Activated naive CD8-positive, alpha-beta T cell treated with anti-CD3 and anti-CD28 coated beads for 36 hours (primary cell): ENCODE data around the gene GLI1. TPM values are rescaled to one million over a fixed set of nuclear protein-coding genes. Genes with fewer than 3 reads are reported as not detected.
A peak's percentile ranks its signal among the peaks of the same experiment; 100 is the strongest.

Experiments
- DNase-seq: peaks from one replicate; pipeline ENCODE4 v3.0.0; 2021
- H3K27ac Mint-ChIP-seq: one replicate; pipeline ENCODE4 v1.8.0; 2022; ENCODE audit warnings: mild to moderate bottlenecking, moderate library complexity, mixed read lengths
- H3K27me3 Mint-ChIP-seq: one replicate; pipeline ENCODE4 v1.8.0; 2022; ENCODE audit warnings: mild to moderate bottlenecking, mixed read lengths
- H3K36me3 Mint-ChIP-seq: one replicate; pipeline ENCODE4 v1.8.0; 2021; ENCODE audit warnings: mild to moderate bottlenecking, mixed read lengths
- H3K4me1 Mint-ChIP-seq: one replicate; pipeline ENCODE4 v1.8.0; 2021; ENCODE audit warnings: mixed read lengths
- H3K4me3 Mint-ChIP-seq: one replicate; pipeline ENCODE4 v1.8.0; 2022; ENCODE audit warnings: mild to moderate bottlenecking, moderate library complexity, mixed read lengths
- H3K9me3 Mint-ChIP-seq: one replicate; pipeline ENCODE4 v1.8.0; 2022; ENCODE audit warnings: mixed read lengths
- total RNA-seq, 2 experiments: library from RNA; stranded (reverse); gene quantifications; one replicate each; pipeline ENCODE4 v1.2.3, GENCODE V29; 2021

Gene GLI1
- total RNA-seq, 2 experiments from 2014 or later = 0.56 to 0.62 TPM

- no peaks in the 10 kb centered on the region for H3K9me3 Mint-ChIP-seq
- peaks cover 47% of the 10 kb centered on the region for H3K4me1 Mint-ChIP-seq
- peak overlapping the region; percentile 43 for H3K27ac Mint-ChIP-seq
- no peaks in the 10 kb centered on the region for H3K27me3 Mint-ChIP-seq
- H3K4me3 Mint-ChIP-seq = peak overlapping the region; percentile 63
- peaks cover 63% of the 10 kb centered on the region for H3K36me3 Mint-ChIP-seq
- no peak for DNase-seq
Observed at GRCh38 chr12:57473886-57474285, 14.3 kb downstream of the GLI1 start.

- no peak for DNase-seq
- H3K27ac Mint-ChIP-seq = peak overlapping the region; percentile 43
- peak overlapping the region; percentile 63 for H3K4me3 Mint-ChIP-seq
- H3K9me3 Mint-ChIP-seq = no peaks in the 10 kb centered on the region
- peaks cover 60% of the 10 kb centered on the region for H3K36me3 Mint-ChIP-seq
- H3K27me3 Mint-ChIP-seq = no peaks in the 10 kb centered on the region
- peaks cover 47% of the 10 kb centered on the region for H3K4me1 Mint-ChIP-seq
Observed at GRCh38 chr12:57474430-57474829, 14.8 kb downstream of the GLI1 start.

GRCh38 chr12:57474862-57475261 lies 15.3 kb downstream of the GLI1 start:
- H3K4me3 Mint-ChIP-seq = peak overlapping the region; percentile 63
- H3K36me3 Mint-ChIP-seq = peaks cover 58% of the 10 kb centered on the region
- peak overlapping the region; percentile 43 for H3K27ac Mint-ChIP-seq
- no peak for DNase-seq
- no peaks in the 10 kb centered on the region for H3K9me3 Mint-ChIP-seq
- peaks cover 52% of the 10 kb centered on the region for H3K4me1 Mint-ChIP-seq
- no peaks in the 10 kb centered on the region for H3K27me3 Mint-ChIP-seq

GRCh38 chr12:57475271-57476161 lies 15.9 kb downstream of the GLI1 start:
- no peak for DNase-seq
- peaks cover 58% of the 10 kb centered on the region for H3K4me1 Mint-ChIP-seq
- H3K4me3 Mint-ChIP-seq = peak overlapping the region; percentile 90
- H3K27ac Mint-ChIP-seq = peak overlapping the region; percentile 100
- no peaks in the 10 kb centered on the region for H3K9me3 Mint-ChIP-seq
- peaks cover 58% of the 10 kb centered on the region for H3K36me3 Mint-ChIP-seq
- H3K27me3 Mint-ChIP-seq = no peaks in the 10 kb centered on the region

GRCh38 chr12:57476162-57476992 lies 16.8 kb downstream of the GLI1 start:
- H3K9me3 Mint-ChIP-seq = peaks cover 2% of the 10 kb centered on the region
- peak; percentile 87 for DNase-seq
- no peaks in the 10 kb centered on the region for H3K27me3 Mint-ChIP-seq
- peaks cover 63% of the 10 kb centered on the region for H3K36me3 Mint-ChIP-seq
- peak overlapping the region; percentile 90 for H3K4me3 Mint-ChIP-seq
- peak overlapping the region; percentile 100 for H3K27ac Mint-ChIP-seq
- H3K4me1 Mint-ChIP-seq = peaks cover 63% of the 10 kb centered on the region

GRCh38 chr12:57476993-57477709 lies 17.6 kb downstream of the GLI1 start:
- H3K9me3 Mint-ChIP-seq = peaks cover 2% of the 10 kb centered on the region
- no peak for DNase-seq
- no peaks in the 10 kb centered on the region for H3K27me3 Mint-ChIP-seq
- peak overlapping the region; percentile 100 for H3K27ac Mint-ChIP-seq
- peaks cover 64% of the 10 kb centered on the region for H3K4me1 Mint-ChIP-seq
- H3K4me3 Mint-ChIP-seq = peak overlapping the region; percentile 90
- H3K36me3 Mint-ChIP-seq = peaks cover 59% of the 10 kb centered on the region

- H3K36me3 Mint-ChIP-seq = peaks cover 51% of the 10 kb centered on the region
- no peaks in the 10 kb centered on the region for H3K27me3 Mint-ChIP-seq
- DNase-seq = peak; percentile 54
- peaks cover 2% of the 10 kb centered on the region for H3K9me3 Mint-ChIP-seq
- peaks cover 60% of the 10 kb centered on the region for H3K4me1 Mint-ChIP-seq
- peak overlapping the region; percentile 100 for H3K27ac Mint-ChIP-seq
- H3K4me3 Mint-ChIP-seq = peak overlapping the region; percentile 90
Observed at GRCh38 chr12:57477710-57478681, 18.4 kb downstream of the GLI1 start.

GRCh38 chr12:57479043-57479375 lies 19.4 kb downstream of the GLI1 start:
- Mint-ChIP-seq H3K4me3 (peak overlapping the region; percentile 90), H3K9me3 (peaks cover 2% of the 10 kb centered on the region), H3K27ac (peak overlapping the region; percentile 100), H3K4me1 (peaks cover 58% of the 10 kb centered on the region), H3K27me3 (no peaks in the 10 kb centered on the region), H3K36me3 (peaks cover 45% of the 10 kb centered on the region)
- DNase-seq = no peak

GRCh38 chr12:57479376-57480115 lies 20.0 kb downstream of the GLI1 start, which contains the start of gene ARHGAP9:
TSS of gene ARHGAP9 (minus strand) at chr12:57479866. CDS start at chr12:57479406, 460 bp downstream.
- H3K36me3 Mint-ChIP-seq = peaks cover 39% of the 10 kb centered on the region
- H3K27ac Mint-ChIP-seq = peak within 1 kb of the TSS; percentile 100
- H3K9me3 Mint-ChIP-seq = peaks cover 2% of the 10 kb centered on the region
- peak within 1 kb of the TSS; percentile 90 for H3K4me3 Mint-ChIP-seq
- no peaks in the 10 kb centered on the region for H3K27me3 Mint-ChIP-seq
- H3K4me1 Mint-ChIP-seq = peaks cover 53% of the 10 kb centered on the region
- peak; percentile 60 for DNase-seq

- Mint-ChIP-seq H3K27ac (peak overlapping the region; percentile 100), H3K4me3 (no peak overlapping the region), H3K4me1 (peaks cover 45% of the 10 kb centered on the region), H3K9me3 (peaks cover 2% of the 10 kb centered on the region), H3K36me3 (peaks cover 26% of the 10 kb centered on the region), H3K27me3 (no peaks in the 10 kb centered on the region)
- DNase-seq = no peak
Observed at GRCh38 chr12:57481671-57482070, 22.1 kb downstream of the GLI1 start.

GRCh38 chr12:57483466-57483865 lies 23.9 kb downstream of the GLI1 start:
- H3K36me3 Mint-ChIP-seq = peaks cover 17% of the 10 kb centered on the region
- no peak overlapping the region for H3K4me3 Mint-ChIP-seq
- peak overlapping the region; percentile 30 for H3K27ac Mint-ChIP-seq
- H3K27me3 Mint-ChIP-seq = no peaks in the 10 kb centered on the region
- peaks cover 2% of the 10 kb centered on the region for H3K9me3 Mint-ChIP-seq
- no peak for DNase-seq
- H3K4me1 Mint-ChIP-seq = peaks cover 48% of the 10 kb centered on the region

- Mint-ChIP-seq H3K4me1 (peaks cover 41% of the 10 kb centered on the region), H3K27ac (no peak overlapping the region), H3K36me3 (peaks cover 30% of the 10 kb centered on the region), H3K27me3 (no peaks in the 10 kb centered on the region), H3K9me3 (peaks cover 2% of the 10 kb centered on the region), H3K4me3 (no peak overlapping the region)
- no peak for DNase-seq
Observed at GRCh38 chr12:57485695-57486094, 26.1 kb downstream of the GLI1 start.

- no peak for DNase-seq
- no peaks in the 10 kb centered on the region for H3K9me3 Mint-ChIP-seq
- H3K27ac Mint-ChIP-seq = peak overlapping the region; percentile 94
- H3K27me3 Mint-ChIP-seq = no peaks in the 10 kb centered on the region
- peaks cover 35% of the 10 kb centered on the region for H3K4me1 Mint-ChIP-seq
- peaks cover 40% of the 10 kb centered on the region for H3K36me3 Mint-ChIP-seq
- peak overlapping the region; percentile 92 for H3K4me3 Mint-ChIP-seq
Observed at GRCh38 chr12:57487055-57487596, 27.5 kb downstream of the GLI1 start.
